Left kidney (tissue), 2 donors: ENCODE measurements around the gene SAMD13. TPM values are rescaled to one million over a fixed set of nuclear protein-coding genes. Genes with fewer than 3 reads are reported as not detected.

ENCODE experiments used
- DNase-seq: peaks from one replicate; pipeline ENCODE4 v3.0.0-alpha.2; 2013
- polyA plus RNA-seq: library from polyadenylated mRNA; unstranded; fragments of 120-200 nt; gene quantifications from one replicate; pipeline ENCODE4 v1.2.1, GENCODE V29; 2013; ENCODE audit not compliant: insufficient read length

SAMD13 gene
- polyA plus RNA-seq, 1 donor = 6.6 TPM

DNA sequence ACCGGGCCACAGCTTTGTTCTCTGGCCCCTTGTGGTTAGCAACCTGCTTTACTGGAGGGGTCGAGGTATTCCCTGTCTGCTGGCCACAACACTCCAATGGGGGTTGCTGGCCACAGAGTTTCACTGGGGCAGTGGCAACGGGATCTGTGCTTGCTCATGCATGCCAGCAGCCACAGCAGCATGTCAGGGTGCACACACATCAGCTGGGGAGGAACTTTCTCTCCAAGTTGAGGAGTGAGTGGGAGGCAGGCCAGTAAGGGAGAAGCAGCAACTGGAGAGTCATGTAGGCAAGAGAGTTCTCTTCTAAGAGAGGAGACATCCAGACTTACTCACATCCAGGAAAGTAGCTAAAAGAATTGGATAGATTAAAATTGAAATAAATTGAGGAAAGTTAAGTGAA lies 38.0 kb downstream of the SAMD13 start:
- no peak for DNase-seq

DNA sequence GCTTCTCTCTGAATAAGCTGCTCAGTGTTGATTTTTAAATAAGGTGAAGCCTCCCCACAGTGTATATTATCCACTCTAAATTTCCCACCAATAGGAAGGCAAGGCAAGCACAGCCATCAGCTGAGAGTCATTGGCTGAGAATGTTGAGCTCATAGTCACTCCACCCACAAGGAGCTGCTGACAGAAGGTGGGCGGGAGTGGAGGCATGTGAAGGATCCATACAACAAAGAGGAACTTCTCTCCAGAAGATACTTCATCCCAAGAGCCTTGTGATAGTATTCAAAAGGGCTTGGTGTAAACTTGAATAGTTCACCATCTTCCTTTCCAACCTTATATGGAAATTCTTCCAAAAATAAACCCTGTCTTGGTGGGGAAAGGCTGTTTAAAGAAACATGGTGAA lies 42.8 kb downstream of the SAMD13 start:
- DNase-seq = no peak

DNA sequence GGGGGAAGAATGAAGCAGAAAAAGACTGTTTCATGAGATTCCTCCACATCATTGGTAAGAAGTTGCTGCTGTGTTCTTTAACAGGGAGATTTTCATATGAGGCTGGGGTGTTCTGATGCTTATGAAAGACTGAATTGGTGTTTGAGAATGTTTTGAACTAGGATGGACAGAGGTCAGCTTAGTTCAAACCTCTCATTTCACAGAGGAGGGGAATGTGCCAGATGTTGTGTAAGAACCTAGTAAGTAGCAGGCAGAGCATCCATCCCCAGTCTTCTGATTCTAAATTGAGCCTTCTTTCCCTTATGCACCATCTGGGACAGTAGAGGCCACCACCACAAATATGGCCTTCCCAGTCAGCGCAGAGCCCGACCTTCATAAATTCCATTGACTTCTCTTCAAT lies 43.7 kb downstream of the SAMD13 start:
- DNase-seq = no peak

DNA sequence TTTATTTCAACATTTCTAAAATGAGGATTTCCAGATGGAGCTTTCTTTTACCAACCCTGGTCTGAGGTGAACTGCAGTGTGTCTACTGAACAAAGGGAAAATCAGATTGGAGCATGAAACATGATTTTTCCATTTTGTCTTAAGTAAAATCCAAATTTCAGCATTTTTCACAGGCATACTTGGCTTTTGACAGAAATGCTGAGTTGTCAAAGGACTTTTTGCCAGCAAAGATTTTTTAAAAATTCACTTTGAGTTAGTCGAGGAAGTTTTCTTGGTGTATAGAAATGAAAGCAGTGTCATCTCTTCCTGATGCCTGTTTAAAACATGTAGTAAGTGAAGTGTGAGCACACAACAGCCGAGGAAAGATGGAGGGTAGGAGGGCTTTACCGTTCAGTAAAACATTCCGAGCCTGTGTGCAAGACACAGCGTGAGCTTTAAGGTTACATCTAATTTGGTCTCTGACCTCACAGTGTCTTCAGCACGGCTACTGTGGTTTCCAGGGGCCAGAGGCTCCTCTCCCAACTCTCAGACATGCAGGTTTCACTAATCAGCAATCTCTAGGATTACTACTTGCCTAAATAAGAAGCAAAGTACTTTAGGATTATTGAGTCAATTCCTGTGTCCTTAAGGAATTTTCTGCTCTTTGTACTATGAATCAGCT lies 45.9 kb downstream of the SAMD13 start:
- no peak for DNase-seq

DNA sequence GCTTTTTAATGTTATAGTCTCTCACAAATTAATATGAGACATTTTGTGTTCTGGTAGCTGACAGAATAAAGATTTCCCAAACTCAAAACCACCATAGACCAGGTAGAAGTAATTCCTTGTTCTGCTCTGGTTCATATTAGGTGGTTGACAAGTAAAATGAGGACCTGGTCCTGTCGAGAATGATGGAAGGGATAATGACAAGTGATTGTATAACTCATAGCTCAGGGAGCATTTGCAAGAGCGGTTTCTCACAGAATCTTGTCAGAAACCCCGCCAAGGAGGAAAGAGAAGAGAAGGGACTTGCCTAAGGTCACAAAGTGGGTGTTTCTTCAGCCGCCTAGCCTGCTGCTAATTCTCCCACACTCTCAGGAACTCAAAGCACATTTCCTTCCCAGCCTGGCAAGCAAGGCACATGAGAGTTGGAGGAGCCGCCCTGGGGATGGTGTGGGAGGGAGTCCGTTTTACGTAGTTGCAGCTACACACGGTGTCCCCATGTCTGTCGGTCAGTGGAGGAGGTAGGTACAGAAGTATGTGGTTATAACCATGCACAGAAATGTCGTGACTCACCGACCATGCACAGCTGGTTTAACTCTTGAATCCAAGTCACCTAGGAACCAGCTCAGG lies 46.5 kb downstream of the SAMD13 start:
- DNase-seq = no peak

DNA sequence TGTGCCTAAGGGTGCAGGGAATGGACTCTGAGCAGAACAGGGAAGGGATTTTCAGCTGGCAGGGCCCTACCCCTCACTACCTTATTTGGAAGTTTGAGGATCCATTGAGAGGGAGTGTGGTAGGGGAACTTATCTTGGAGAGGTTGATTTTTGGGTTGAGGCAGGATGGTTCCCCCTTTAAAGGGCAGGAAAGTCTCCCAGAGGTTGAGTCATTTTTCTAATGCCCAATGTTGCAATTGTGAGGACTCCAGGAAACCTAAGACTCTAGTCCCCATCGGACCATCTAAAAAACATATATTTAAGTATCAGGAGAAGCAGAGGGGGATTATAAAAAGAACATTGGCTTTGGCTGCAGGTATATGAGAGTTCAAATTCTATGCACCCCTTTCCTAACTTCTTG lies 47.3 kb downstream of the SAMD13 start:
- DNase-seq = no peak

DNA sequence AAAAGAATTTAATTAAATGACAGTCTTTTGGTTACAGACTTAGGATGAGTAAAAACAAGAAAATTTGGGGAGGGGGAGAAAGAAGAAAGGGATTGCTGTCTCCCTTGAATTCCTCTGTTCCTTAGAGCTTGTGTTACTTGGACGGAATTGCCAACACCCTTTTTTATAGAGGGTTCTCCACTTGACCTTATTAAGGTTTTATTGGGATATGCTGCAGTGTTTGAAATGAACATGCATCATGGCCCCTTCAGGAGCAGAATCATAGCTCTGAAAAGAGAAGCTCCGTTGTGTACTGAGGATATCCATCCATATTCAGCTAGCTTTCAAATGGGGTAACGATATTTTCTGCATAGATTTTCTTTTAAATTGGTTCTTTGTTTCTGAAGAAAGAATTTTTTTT lies 48.6 kb downstream of the SAMD13 start:
- DNase-seq = no peak

DNA sequence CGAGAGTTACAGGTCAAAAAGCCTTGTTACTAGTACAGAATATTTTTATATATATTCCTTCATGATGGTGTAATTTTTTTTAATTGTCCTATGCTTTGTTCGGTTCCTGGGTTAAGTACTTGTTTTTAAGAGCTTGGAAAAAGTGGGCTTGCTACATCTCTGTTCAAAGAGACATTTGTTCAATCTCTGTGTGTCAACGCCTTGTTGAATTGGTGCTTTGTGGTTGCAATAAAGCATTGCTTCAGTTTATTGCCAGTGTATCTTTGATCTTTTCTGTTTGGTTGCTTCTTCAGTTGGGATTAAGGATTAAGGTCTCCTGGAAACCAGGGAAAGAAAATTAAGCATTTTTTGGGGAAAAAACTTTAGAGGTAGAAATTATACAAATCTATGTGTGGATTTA lies 49.0 kb downstream of the SAMD13 start:
- no peak for DNase-seq

DNA sequence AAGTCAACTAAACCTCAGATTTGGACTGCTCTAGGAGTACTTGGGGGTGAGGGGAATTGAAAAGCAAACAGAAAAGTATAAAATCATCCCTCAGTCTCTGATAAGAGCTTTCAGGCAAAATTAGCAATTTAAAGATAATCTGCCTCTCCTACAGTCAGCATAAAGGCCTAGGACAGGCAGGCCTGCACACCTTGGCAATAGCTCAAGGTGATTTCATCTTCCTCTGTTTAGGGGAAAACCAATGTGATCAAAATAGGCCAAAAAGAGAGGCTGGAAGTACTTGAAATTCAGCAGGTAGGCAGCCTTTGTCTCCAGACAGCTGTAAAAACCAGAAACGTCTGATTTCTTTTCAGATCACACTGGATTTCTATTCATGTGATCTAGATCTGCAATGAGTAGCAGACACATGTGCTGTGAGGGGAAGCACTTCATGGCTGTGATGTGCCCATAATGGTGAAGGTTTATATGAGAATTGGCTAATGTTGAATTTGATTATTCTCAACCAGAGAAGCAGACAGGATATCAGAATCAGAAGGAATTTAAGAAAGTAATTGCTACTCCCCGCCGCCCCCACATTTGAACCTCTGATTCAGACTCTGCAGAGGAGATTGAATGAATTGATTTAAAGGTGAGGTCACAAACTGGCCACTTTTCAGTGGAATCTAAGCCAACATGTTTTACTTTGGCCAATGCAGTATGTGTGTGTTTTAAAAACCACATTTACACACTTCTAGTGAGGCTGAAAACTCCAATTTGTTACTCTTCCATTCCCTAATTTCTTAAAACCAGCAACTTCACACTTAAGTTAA lies 51.0 kb downstream of the SAMD13 start:
- no peak for DNase-seq

DNA sequence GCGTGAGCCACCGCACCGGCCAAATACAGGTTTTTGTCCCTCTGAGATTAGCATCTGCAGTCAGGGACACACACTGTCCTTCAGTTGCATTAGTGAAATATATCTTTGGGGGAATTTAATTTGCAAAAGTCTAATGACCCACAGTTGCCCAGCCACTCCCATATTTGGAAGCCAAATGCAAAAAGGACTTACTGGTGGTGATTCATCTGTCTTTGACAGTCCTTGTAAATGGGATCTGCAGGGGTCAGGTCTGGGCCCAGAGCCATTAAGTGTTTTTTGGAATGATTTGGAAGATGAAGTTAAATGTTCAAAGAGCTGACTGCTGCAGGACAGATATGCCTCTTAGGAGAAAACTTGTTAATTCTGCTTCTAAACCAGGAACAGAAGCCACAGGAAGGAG lies 52.2 kb downstream of the SAMD13 start:
- no peak for DNase-seq

DNA sequence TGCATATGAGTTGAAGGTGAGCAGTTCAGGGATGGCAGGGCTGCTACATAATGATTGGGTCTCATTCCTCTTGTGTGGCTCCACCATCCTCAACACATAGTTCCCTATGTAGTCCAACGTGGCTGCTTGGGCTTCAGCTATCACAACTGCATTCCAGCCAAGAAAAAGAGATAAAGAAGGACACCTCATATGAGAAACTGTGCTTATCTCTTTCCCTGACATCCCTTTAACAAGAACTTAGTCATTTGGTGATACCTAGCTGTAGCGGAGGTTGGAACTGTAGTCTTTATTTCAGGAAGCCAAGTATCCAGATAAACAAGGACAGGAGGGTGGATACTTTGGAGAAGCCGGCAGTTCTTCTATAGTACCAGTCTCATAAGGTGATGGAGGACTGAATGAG lies 54.0 kb downstream of the SAMD13 start:
- DNase-seq = no peak

DNA sequence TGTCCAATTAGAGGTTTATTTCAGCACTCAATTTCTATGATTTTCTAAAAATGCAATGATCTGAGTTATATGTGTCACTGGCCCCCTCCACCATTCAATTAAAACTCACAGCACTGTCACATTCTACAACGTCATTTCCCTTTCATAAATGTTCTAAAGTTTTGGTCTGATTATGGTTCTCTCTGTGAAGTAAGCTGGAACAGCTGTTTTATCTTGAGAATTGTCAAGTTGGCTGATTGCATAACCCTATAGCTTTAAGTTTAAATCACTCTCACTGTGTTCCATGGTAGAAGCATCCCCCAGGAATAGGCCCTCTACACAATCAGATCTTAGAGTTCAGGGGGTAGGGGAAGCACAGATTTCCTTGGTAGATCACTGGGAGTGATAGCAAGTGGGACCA lies 55.4 kb downstream of the SAMD13 start:
- no peak for DNase-seq

DNA sequence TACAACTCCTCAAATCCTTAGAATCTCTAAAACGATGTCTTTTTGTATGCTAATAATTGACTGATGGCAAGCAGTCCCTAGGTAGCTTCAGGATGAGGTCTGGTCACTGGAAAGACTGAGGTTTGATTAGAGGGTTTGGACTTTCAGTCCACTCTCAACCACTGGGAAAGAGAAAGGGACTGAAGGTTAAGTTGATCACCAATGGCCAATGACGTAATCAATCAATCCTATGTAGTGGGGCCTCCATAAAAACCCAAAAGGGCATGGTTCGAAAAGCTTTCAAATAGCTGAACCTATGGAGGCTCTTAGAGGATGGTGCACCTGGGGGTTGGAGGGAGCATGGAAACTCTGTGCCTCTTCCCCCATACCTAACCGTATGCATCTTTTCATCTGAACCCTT lies 57.2 kb downstream of the SAMD13 start:
- no peak for DNase-seq

DNA sequence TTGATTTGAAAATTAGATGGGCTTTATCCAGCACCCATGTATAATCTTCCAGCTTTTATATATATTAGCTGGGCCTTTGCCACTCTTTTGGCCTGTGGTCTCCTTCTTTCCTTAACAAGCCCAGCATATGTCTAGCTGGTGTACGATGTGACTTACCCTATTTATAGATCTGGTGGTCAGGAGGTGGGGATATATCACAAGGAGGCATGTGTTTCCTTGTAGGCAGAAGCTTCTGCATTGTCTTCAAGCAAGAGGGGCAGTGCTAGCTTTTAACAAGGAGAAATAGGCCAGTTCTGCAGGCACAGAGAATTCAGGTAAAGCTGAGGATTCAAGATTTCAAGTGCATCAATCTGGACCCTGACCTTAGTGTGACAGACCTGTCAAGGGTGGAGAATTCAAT lies 58.8 kb downstream of the SAMD13 start:
- DNase-seq = no peak

DNA sequence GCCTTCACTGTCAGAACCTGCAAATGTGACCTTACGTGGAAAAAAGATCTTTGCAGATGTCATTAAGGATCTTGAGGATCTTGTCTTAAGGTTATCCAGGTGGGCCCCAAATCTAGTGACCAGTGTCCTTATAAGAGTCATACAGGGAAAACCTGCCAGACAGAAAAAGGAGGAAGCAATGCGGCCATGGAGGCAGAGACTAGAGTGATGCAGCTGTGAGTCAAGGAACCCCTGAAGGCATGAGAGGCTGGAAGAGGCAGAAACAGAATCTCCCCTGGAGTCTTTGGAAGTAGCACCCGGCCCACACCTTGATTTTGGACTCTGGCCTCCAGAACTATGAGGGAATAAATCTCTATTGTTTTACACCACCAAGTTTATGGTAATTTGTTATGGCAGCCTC lies 60.3 kb downstream of the SAMD13 start:
- DNase-seq = no peak

DNA sequence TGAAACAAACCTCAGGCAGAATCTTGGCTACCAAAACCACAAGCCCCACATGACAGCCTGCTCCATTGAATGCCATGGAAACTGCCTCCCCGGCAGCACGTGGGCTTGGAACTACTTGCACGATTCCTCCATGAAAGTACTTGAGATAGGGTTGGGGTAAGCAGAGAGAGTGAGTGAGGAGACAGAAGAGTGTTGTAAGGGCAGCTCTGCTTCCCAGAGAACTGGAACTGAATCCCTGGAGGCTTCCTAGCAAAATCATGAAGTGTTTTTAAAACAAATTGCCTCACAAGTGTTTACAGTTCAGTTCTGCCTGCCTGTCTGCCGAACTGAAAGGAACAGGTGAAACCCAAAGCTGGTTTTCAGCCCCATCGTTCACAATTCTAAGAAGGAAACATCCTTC lies 61.5 kb downstream of the SAMD13 start:
- DNase-seq = no peak

DNA sequence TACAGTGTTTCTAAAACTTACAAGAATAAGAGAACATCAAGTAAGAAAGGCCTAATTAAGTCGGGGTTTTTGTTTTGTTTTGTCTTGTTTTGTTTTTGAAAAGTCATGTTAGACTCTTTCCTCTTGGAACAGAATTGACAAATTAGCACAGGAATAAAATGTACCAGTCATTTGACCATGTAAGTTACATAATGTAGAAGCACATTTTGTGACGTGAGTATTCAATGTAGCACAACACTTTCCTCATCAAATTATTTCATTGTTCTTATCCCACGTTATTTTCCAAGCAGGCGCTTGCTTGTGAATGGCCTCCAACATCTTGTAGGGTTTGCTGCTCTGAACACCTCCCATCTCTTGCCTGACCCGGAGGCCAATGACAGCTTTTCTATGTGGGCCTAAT lies 62.1 kb downstream of the SAMD13 start:
- DNase-seq = no peak

DNA sequence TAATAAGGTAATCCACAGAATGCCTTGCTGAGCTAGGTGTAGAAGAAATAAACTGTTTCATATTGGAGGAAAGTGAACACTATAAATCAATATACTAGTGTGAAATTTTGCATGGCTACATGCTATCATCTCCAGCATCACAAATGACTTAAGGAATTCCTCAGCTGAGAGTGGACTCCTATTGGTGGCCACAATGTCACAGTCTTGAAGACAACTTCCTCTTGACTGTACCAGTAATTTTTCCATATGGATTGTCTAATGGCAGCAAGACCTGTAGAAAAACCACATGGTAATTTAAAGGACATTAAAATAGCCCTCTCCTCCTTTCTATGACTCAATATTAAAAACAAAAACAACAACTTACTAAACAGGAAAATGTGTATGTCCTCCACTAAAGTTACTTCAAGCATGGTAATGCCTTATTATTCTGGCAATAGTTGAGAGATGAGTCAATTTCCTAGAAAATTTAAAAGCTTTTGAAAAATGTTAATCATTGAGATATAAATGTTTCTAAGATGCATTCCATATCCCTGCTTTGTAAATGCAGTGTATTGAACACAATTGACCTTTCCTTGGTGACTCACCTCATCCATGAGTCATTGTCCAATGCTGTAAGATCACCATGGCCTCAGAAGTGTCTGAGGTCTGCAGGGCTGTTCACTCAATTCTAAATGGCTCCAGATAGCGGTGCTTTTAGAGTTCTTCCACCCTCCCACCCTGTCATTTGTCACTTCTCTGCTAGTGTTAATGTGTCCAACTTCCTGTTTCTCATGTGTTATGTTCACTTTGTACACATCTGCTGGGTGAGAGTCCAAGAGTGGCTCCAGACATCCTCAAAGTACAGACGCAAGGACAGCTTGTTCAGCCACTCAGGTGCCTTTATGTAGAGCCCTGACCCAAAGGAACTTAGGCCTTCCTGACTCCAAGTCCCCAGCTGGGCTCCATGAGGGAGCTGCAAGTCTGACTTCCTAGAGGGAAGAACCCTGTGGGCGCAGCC lies 64.0 kb downstream of the SAMD13 start:
- no peak for DNase-seq

DNA sequence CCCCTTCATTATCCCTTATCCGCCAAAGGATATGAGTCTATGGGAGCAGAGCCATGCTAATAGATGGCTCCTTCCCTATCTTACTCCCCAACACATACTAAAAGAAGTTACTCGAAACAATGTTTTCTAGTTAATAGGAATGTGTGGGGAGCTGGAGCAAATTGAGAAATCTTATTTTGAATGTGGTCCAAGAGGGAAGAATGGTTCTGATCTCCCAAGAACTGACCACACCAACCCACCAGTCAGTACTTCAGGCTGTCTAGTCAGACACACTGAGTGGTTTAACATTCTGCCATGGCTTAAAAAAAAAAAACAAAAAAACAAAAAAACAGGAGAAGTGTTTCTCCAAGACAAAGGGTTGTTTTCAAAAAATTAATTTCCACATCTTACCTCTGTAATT lies 65.3 kb downstream of the SAMD13 start:
- DNase-seq = no peak

DNA sequence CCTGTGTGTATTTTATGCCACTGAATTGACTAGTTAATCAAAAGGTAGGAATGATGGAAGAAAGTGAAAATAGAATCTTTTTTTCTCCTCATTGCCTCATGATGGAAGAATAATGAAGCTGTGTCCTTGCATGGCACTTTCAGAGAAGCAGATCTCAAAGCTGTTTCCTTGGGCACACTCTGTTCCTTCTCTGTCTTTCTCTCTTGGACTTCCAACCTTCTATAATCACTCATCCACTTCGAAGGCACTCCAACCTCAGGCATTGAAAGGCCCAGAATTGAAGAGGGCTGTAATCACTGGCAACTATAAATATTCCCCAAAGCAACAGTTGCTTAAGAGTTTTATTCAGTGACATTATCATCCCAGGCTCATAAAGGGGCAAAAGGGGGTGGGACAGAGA lies 65.7 kb downstream of the SAMD13 start:
- DNase-seq = no peak

DNA sequence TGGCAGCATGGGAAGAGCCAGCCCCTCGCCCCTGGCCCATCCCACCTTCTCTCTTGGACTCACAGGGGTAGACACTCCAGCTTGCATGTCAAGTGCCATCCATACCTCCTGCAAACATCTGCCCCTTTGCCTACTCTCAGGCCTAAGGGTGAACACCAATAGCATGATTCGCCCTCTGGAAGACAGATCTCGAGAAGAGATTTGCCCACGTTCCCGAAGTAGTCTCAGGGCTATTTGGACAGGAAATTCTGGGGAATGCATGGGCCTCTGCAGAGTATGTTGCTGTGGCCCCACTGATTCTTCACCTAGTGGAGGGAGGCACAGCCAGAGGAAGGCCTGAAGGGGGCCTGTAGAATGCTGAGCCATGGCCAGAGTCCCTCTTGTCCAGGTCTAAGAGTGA lies 66.9 kb downstream of the SAMD13 start:
- DNase-seq = no peak

DNA sequence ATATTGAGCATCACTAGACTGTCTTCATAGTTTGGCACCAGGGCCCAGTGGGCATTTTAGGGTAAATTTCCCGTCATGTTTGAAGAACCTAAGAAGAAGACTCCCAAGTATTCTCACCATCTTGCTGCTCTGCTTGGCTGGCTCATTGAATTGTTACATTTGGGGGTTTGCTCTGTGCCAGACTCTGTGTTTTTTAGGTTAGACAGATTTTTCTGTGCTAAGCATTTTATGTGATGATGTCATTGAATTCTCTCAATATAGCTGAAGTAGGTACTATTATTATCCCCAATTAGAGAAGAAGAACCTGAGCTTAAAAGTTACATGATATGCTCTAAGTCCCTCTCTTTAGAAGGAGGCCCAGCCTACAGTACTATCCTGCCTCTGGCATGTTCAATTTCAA lies 68.8 kb downstream of the SAMD13 start:
- no peak for DNase-seq
